HepG2 (cell line): Measurements from ENCODE around the gene VAPB. TPM values are rescaled to one million over a fixed set of nuclear protein-coding genes. Genes with fewer than 3 reads are reported as not detected.

Source experiments
- ATAC-seq: fragments of 200-7000 bp; cut with Tn5 transposase; 3 replicates; pipeline ENCODE4 v1.9.1; 2020; ENCODE audit warnings: mild to moderate bottlenecking, moderate library complexity
- BruUV-seq: library from RNA; stranded (reverse); fragments of 400-500 nt; replicated peaks from 2 replicates; lab custom pipeline; 2021; lab: Mats Ljungman, UMichigan
- CTCF ChIA-PET: fragments of 300-600 bp; formaldehyde crosslinking; extraction: SDS; loops from one replicate; lab custom pipeline; 2021; ENCODE audit warnings: low total read pairs, inconsistent platforms, low intra/inter-chr PET ratio; lab: Yijun Ruan, JAX
- POLR2A ChIA-PET: fragments of 350-600 bp; sonication (Branson Sonifier 250); formaldehyde crosslinking; loops from one replicate; lab custom pipeline; 2020; ENCODE audit warnings: antibody characterized with exemption, inconsistent platforms; lab: Yijun Ruan, JAX
- DNase-seq: peaks from one replicate; pipeline ENCODE4 v3.0.0-alpha.2; 2015; ENCODE audit warnings: low spot score
- FAIRE-seq: peaks from 3 replicates; lab custom pipeline; 2011; peaks lifted over from hg19 to GRCh38; lab: Jason Lieb, UNC
- H2AFZ ChIP-seq: one replicate; pipeline ENCODE4 v1.6.1; 2011; ENCODE audit warnings: low read length, inconsistent platforms
- H3K27ac ChIP-seq: fragments of 300-600 bp; 3 replicates; pipeline ENCODE4 v1.8.0; 2011; ENCODE audit warnings: mixed run types, mild to moderate bottlenecking, mixed read lengths, low read length, inconsistent platforms; ENCODE audit not compliant: insufficient read depth; ENCODE audit errors: extremely low read length
- H3K27me3 ChIP-seq, 2 experiments: fragments of 200-600 bp in 1 of 2; 2 replicates in 1 of 2; 3 replicates in 1 of 2; pipeline versions ENCODE4 v1.6.0 to v1.8.0; 2011; ENCODE audit warnings: low read length in 2 of 2, mild to moderate bottlenecking in 2 of 2, moderate library complexity in 2 of 2, inconsistent platforms in 1 of 2; ENCODE audit not compliant: insufficient read depth in 2 of 2, control insufficient read depth in 1 of 2
- H3K36me3 ChIP-seq, 2 experiments: fragments of 200-600 bp in 1 of 2; replicated peaks in 1 of 2; 2 replicates in 1 of 2; 3 replicates in 1 of 2; pipeline versions ENCODE4 v1.5.1 to v1.8.0; 2011; ENCODE audit warnings: low read length in 2 of 2, inconsistent platforms in 1 of 2; ENCODE audit not compliant: insufficient read depth in 2 of 2, control insufficient read depth in 1 of 2
- H3K4me1 ChIP-seq: 2 replicates; pipeline ENCODE4 v1.5.1; 2012; ENCODE audit warnings: low read length, inconsistent platforms; ENCODE audit not compliant: insufficient read depth
- H3K4me2 ChIP-seq: 2 replicates; pipeline ENCODE4 v1.6.0; 2011; ENCODE audit warnings: low read depth, low read length, inconsistent platforms
- H3K4me3 ChIP-seq, 3 experiments: fragments of 200-600 bp in 1 of 3; sonication (generic), shearing (Covaris generic) in 1 of 3; replicated peaks in 1 of 3; 2 replicates each; pipeline ENCODE4 v1.5.1; 2011 to 2016; ENCODE audit warnings: low read length in 3 of 3, inconsistent platforms in 2 of 3, low read depth in 2 of 3, mild to moderate bottlenecking in 2 of 3, control low read depth in 1 of 3, mixed read lengths in 1 of 3; ENCODE audit not compliant: insufficient read depth in 1 of 3
- H3K79me2 ChIP-seq: one replicate; pipeline ENCODE4 v1.6.1; 2011; ENCODE audit warnings: low read length, inconsistent platforms; ENCODE audit not compliant: insufficient read depth
- H3K9ac ChIP-seq: 2 replicates; pipeline ENCODE4 v1.6.0; 2011; ENCODE audit warnings: mild to moderate bottlenecking, low read depth, low read length, inconsistent platforms; ENCODE audit not compliant: insufficient read depth
- H3K9me3 ChIP-seq: 2 replicates; pipeline ENCODE4 v1.5.1; 2012; ENCODE audit warnings: mild to moderate bottlenecking, low read length
- H4K20me1 ChIP-seq: 2 replicates; pipeline ENCODE4 v1.6.0; 2011; ENCODE audit warnings: inconsistent platforms, mild to moderate bottlenecking, low read length, moderate library complexity; ENCODE audit not compliant: insufficient read depth
- ERF ChIP-seq: IDR thresholded peaks from 2 replicates; pipeline ENCODE4 v1.6.1; 2018; ENCODE audit warnings: missing biosample characterization, missing genetic modification reagents
- ETV5 ChIP-seq: IDR thresholded peaks from 2 replicates; pipeline ENCODE4 v1.6.1; 2018; ENCODE audit warnings: missing biosample characterization, missing genetic modification reagents, inconsistent platforms, borderline replicate concordance
- FOXJ3 ChIP-seq: sonication (generic); formaldehyde crosslinking; IDR thresholded peaks from 2 replicates; pipeline ENCODE4 v1.4.0; 2020; ENCODE audit warnings: missing genetic modification reagents, mild to moderate bottlenecking, borderline replicate concordance
- GFI1 ChIP-seq: sonication (generic); formaldehyde crosslinking; IDR thresholded peaks from 2 replicates; pipeline ENCODE4 v1.5.0; 2020; ENCODE audit warnings: missing genetic modification reagents, mild to moderate bottlenecking, borderline replicate concordance
- HDAC1 ChIP-seq: sonication (generic); formaldehyde crosslinking; IDR thresholded peaks from 2 replicates; pipeline ENCODE4 v1.5.1; 2020; ENCODE audit warnings: mild to moderate bottlenecking, missing genetic modification reagents
- KMT2A ChIP-seq: sonication (generic); formaldehyde crosslinking; IDR thresholded peaks from 2 replicates; pipeline ENCODE4 v1.4.0; 2020; ENCODE audit warnings: missing genetic modification reagents
- MYC ChIP-seq: sonication (generic); formaldehyde crosslinking; IDR thresholded peaks from 2 replicates; pipeline ENCODE4 v1.9.0; 2021; ENCODE audit warnings: missing genetic modification reagents, borderline replicate concordance
- NKX3-1 ChIP-seq: sonication (generic); formaldehyde crosslinking; IDR thresholded peaks from 2 replicates; pipeline ENCODE4 v1.5.0; 2020; ENCODE audit warnings: missing genetic modification reagents
- ZFP82 ChIP-seq: sonication (generic); formaldehyde crosslinking; IDR thresholded peaks from 2 replicates; pipeline ENCODE4 v1.5.1; 2020; ENCODE audit warnings: mild to moderate bottlenecking, missing genetic modification reagents, borderline replicate concordance
- ZNF746 ChIP-seq: sonication (generic); formaldehyde crosslinking; IDR thresholded peaks from 2 replicates; pipeline ENCODE4 v1.8.0; 2022; ENCODE audit warnings: mild to moderate bottlenecking, missing genetic modification reagents
- WGBS: methylation state at CpG from one replicate; pipeline ENCODE4 v1.1.6; 2017; ENCODE audit warnings: low lambda C conversion rate; 5-methylcytosine and 5-hydroxymethylcytosine counted together
- in situ Hi-C: cut with HindIII; loops from 2 replicates; pipeline ENCODE4 v1.10.0; 2017; ENCODE audit warnings: low pct_unique_long_range_greater_than_20kb; ENCODE audit not compliant: extremely low pct_ligation_motif_present
- intact Hi-C: fragments of 100-400 bp; cut with micrococcal nuclease; formaldehyde crosslinking; loops from one replicate; pipeline ENCODE4 v1.10.0; 2022; ENCODE audit not compliant: unreplicated experiment
- polyA plus RNA-seq, 8 experiments: library from polyadenylated mRNA; depleted of rRNA in 3 of 8; stranded (reverse) in 7 of 8; unstranded in 1 of 8; fragments of >200 nt; fragmentation: Illumina TruSeq in 4 of 8; extraction: Trizol in 4 of 8; gene quantifications; 2 replicates each; pipeline versions ENCODE4 v1.2.1 to v1.2.3, GENCODE V29; 2011 to 2016; ENCODE audit warnings: low read depth in 4 of 8, missing spikeins in 1 of 8, mixed read lengths in 1 of 8; ENCODE audit not compliant: insufficient read depth in 1 of 8
- total RNA-seq, 5 experiments: library from RNA; depleted of rRNA; stranded (reverse); fragments of >200 nt; fragmentation: Illumina TruSeq; extraction: Trizol; gene quantifications; 2 replicates each; pipeline ENCODE4 v1.2.3, GENCODE V29; 2016; ENCODE audit warnings: low read depth in 1 of 5
- TF ChIP-seq, protein P1 (sequence below): sonication (generic); formaldehyde crosslinking; IDR thresholded peaks from 2 replicates; pipeline ENCODE4 v1.8.1; 2023; ENCODE audit warnings: mild to moderate bottlenecking, missing genetic modification reagents
- TF ChIP-seq, protein P2 (sequence below): IDR thresholded peaks from 2 replicates; pipeline ENCODE4 v1.6.1; 2018; ENCODE audit warnings: missing genetic modification reagents
- TF ChIP-seq, protein P3 (sequence below): sonication (generic); formaldehyde crosslinking; IDR thresholded peaks from 2 replicates; pipeline ENCODE4 v1.8.0; 2022; ENCODE audit warnings: missing genetic modification reagents, low read depth, mild to moderate bottlenecking, borderline replicate concordance
- TF ChIP-seq, protein P4 (sequence below): sonication (generic); formaldehyde crosslinking; conservative IDR thresholded peaks from 2 replicates; pipeline ENCODE4 v1.8.1; 2023; ENCODE audit warnings: missing genetic modification reagents

VAPB gene
- total and polyA plus RNA-seq, 2 of the 13 experiments (the other 11 are each of a cell fraction or from before 2014, with no cell fraction given), result 18.6 to 48.5 TPM

DNA sequence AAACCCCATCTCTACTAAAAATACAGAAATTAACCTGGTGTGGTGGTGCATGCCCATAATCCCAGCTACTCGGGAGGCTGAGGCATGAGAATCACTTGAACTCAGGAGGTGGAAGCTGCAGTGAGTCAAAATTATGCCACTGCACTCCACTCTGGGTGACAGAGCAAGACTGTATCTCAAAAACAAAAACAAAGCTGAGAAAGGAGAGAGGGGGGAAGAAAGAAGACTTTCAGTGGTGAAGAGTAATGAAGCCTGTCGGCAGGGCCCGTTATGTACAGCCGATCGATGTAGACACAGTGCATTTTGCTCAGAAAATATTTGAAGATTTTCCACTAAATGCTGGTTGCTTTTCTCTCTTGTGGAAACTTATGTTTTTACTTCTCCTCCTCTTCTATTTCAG, 13.8 kb downstream of the VAPB start:
- peaks cover 100% of the 10 kb centered on the region for H3K79me2 ChIP-seq
- intact Hi-C loops (no loop called here), in situ Hi-C loops (no loop called here)
- H4K20me1 ChIP-seq, result peaks cover 25% of the 10 kb centered on the region
- no peak overlapping the region for H3K4me3 ChIP-seq
- no peak for DNase-seq
- no peak overlapping the region for H3K4me2 ChIP-seq
- H3K27ac ChIP-seq, result no peak overlapping the region
- no peaks in the 10 kb centered on the region for H3K9me3 ChIP-seq
- no peak for FAIRE-seq
- no peaks in the 10 kb centered on the region for H3K27me3 ChIP-seq
- 97% methylated on average over 5 of the region's 5 CpGs for WGBS
- peaks cover 3 to 8% of the 10 kb centered on the region in 2 experiments; a peak in 2 of 5 replicates for H3K36me3 ChIP-seq
- no TSS peak for BruUV-seq
- no peak for ATAC-seq
- CTCF ChIA-PET, result no interaction called here
- no peak overlapping the region for H2AFZ ChIP-seq
- H3K9ac ChIP-seq, result no peak overlapping the region
- TF ChIP-seq NKX3-1 (CRISPR knock-in tag) (no peak), ERF (no peak), FOXJ3 (CRISPR knock-in tag) (no peak), ZNF746 (CRISPR knock-in tag) (no peak), ETV5 (CRISPR knock-in tag) (no peak), HDAC1 (CRISPR knock-in tag) (no peak), ZFP82 (CRISPR knock-in tag) (no peak), GFI1 (CRISPR knock-in tag) (no peak), KMT2A (no peak), MYC (CRISPR knock-in tag) (no peak)
- TF ChIP-seq, protein P1, sequence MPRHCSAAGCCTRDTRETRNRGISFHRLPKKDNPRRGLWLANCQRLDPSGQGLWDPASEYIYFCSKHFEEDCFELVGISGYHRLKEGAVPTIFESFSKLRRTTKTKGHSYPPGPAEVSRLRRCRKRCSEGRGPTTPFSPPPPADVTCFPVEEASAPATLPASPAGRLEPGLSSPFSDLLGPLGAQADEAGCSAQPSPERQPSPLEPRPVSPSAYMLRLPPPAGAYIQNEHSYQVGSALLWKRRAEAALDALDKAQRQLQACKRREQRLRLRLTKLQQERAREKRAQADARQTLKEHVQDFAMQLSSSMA (CRISPR knock-in tag), result no peak
- TF ChIP-seq, protein P2, sequence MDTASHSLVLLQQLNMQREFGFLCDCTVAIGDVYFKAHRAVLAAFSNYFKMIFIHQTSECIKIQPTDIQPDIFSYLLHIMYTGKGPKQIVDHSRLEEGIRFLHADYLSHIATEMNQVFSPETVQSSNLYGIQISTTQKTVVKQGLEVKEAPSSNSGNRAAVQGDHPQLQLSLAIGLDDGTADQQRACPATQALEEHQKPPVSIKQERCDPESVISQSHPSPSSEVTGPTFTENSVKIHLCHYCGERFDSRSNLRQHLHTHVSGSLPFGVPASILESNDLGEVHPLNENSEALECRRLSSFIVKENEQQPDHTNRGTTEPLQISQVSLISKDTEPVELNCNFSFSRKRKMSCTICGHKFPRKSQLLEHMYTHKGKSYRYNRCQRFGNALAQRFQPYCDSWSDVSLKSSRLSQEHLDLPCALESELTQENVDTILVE (CRISPR knock-in tag), result no peak
- TF ChIP-seq, protein P3, sequence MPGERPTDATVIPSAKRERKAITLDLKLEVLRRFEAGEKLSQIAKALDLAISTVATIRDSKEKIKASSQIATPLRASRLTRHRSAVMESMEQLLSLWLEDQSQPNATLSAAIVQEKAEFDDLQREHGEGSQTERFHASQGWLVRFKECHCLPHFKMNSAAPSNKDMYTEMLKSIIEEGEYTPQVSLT (CRISPR knock-in tag), result no peak
- TF ChIP-seq, protein P4, sequence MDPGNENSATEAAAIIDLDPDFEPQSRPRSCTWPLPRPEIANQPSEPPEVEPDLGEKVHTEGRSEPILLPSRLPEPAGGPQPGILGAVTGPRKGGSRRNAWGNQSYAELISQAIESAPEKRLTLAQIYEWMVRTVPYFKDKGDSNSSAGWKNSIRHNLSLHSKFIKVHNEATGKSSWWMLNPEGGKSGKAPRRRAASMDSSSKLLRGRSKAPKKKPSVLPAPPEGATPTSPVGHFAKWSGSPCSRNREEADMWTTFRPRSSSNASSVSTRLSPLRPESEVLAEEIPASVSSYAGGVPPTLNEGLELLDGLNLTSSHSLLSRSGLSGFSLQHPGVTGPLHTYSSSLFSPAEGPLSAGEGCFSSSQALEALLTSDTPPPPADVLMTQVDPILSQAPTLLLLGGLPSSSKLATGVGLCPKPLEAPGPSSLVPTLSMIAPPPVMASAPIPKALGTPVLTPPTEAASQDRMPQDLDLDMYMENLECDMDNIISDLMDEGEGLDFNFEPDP, result no peak
- TF ChIP-seq, all 625 proteins: peak for 0
- H3K4me1 ChIP-seq, result peaks cover 44% of the 10 kb centered on the region
- POLR2A ChIA-PET, result no interaction called here
